HTERT RPE-1 (cell line): ENCODE measurements around the gene GALR2.

ENCODE experiments used
- in situ Hi-C: fragments of 300-500 bp; cut with MboI; formaldehyde crosslinking; loops from 4 replicates; pipeline ENCODE4 v1.14.3; 2020; ENCODE audit warnings: low sequenced_read_pairs

GALR2 gene

GRCh38 chr17:76124582-76125390 lies 50.2 kb downstream of the GALR2 start:
- in situ Hi-C loops, result no loop called here

GRCh38 chr17:76125391-76125675 lies 50.8 kb downstream of the GALR2 start:
- in situ Hi-C loops, result no loop called here

DNA sequence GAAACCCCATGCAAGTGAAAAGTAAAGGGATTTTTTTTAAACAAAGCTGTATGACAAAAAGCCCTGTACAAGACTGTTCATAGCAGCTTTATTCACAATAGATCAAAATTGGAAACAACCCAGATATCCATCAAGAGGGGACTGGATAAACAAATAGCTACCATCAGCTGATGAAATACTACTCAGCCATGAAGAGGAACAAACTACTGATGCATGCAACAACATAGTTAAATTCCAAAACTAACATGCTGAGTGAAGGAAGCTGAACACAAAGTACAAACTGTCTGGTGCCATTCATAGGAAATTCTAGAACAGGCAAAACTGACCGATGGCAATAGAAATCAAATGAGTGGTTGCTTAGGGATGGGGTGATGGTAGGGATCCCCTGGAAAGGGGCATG lies 51.3 kb downstream of the GALR2 start:
- in situ Hi-C loops, result no loop called here
